Endothelial cell of umbilical vein (primary cell): ENCODE measurements around the gene CTIF. TPM values are rescaled to one million over a fixed set of nuclear protein-coding genes. Genes with fewer than 3 reads are reported as not detected.

Experiments used
- BruUV-seq: library from RNA; stranded (reverse); fragments of 400-500 nt; replicated peaks from 2 replicates; lab custom pipeline; 2021; lab: Mats Ljungman, UMichigan
- CTCF ChIA-PET: fragments of 300-600, 350-600 bp; sonication (Branson Sonifier 250); formaldehyde crosslinking; loops from one replicate; lab custom pipeline; 2021; ENCODE audit warnings: antibody characterized with exemption, inconsistent platforms; lab: Charles Lee
- POLR2A ChIA-PET: fragments of 300-600, 350-600 bp; sonication (Branson Sonifier 250); formaldehyde crosslinking; loops from one replicate; lab custom pipeline; 2021; ENCODE audit warnings: antibody characterized with exemption, inconsistent platforms; lab: Charles Lee
- DNase-seq: peaks from one replicate; pipeline ENCODE4 v3.0.0-alpha.2; 2011; ENCODE audit warnings: low read depth, low spot score
- FAIRE-seq: peaks from 2 replicates; lab custom pipeline; 2011; peaks lifted over from hg19 to GRCh38; lab: Jason Lieb, UNC
- H2AFZ ChIP-seq: 2 replicates; pipeline ENCODE4 v1.6.0; 2012; ENCODE audit warnings: low read depth, low read length, control low read depth, inconsistent platforms
- H3K27ac ChIP-seq: 2 replicates; pipeline ENCODE4 v1.5.1; 2011; ENCODE audit warnings: low read depth, mild to moderate bottlenecking, control low read depth, low read length, moderate library complexity; ENCODE audit not compliant: insufficient read depth
- H3K27me3 ChIP-seq, 2 experiments: 2 replicates each; pipeline versions ENCODE4 v1.6.0 to v1.6.1; 2011; ENCODE audit warnings: low read length in 2 of 2, mixed read lengths in 1 of 2; ENCODE audit not compliant: control insufficient read depth in 2 of 2, insufficient read depth in 2 of 2
- H3K36me3 ChIP-seq, 2 experiments: 2 replicates in 1 of 2; 3 replicates in 1 of 2; pipeline ENCODE4 v1.5.1; 2011; ENCODE audit warnings: low read length in 2 of 2, mild to moderate bottlenecking in 1 of 2, moderate library complexity in 1 of 2; ENCODE audit not compliant: control insufficient read depth in 2 of 2, insufficient read depth in 2 of 2; ENCODE audit errors: extremely low read depth in 1 of 2
- H3K4me1 ChIP-seq: 3 replicates; pipeline ENCODE4 v1.5.1; 2011; ENCODE audit warnings: mild to moderate bottlenecking, low read length; ENCODE audit not compliant: control insufficient read depth, insufficient read depth; ENCODE audit errors: extremely low read depth
- H3K4me2 ChIP-seq: 2 replicates; pipeline ENCODE4 v1.6.1; 2011; ENCODE audit warnings: low read length, control low read depth, mixed read lengths; ENCODE audit not compliant: insufficient read depth
- H3K4me3 ChIP-seq, 3 experiments: fragments of 200-600 bp in 1 of 3; sonication (generic), shearing (Covaris generic) in 1 of 3; replicated peaks in 1 of 3; 2 replicates each; pipeline ENCODE4 v1.5.1; 2011 to 2016; ENCODE audit warnings: control low read depth in 3 of 3, low read length in 3 of 3, mild to moderate bottlenecking in 2 of 3, inconsistent platforms in 1 of 3, low read depth in 1 of 3, moderate library complexity in 1 of 3; ENCODE audit not compliant: insufficient read depth in 1 of 3
- H3K79me2 ChIP-seq: 2 replicates; pipeline ENCODE4 v1.6.0; 2012; ENCODE audit warnings: low read length, inconsistent platforms; ENCODE audit not compliant: control insufficient read depth, insufficient read depth
- H3K9ac ChIP-seq: replicated peaks from 2 replicates; pipeline ENCODE3; 2011; ENCODE audit warnings: low read length, control low read depth; ENCODE audit not compliant: insufficient read depth; ENCODE audit errors: extremely low read depth
- H3K9me1 ChIP-seq: replicated peaks from 3 replicates; pipeline ENCODE4 v1.6.0; 2011; ENCODE audit warnings: mild to moderate bottlenecking, low read length; ENCODE audit not compliant: control insufficient read depth, insufficient read depth; ENCODE audit errors: extremely low read depth
- H3K9me3 ChIP-seq: replicated peaks from 2 replicates; pipeline ENCODE4 v1.5.1; 2012; ENCODE audit warnings: low read length, inconsistent platforms; ENCODE audit not compliant: control insufficient read depth, insufficient read depth
- H4K20me1 ChIP-seq: replicated peaks from 2 replicates; pipeline ENCODE3; 2011; ENCODE audit warnings: mild to moderate bottlenecking, low read length; ENCODE audit not compliant: control insufficient read depth, insufficient read depth; ENCODE audit errors: extremely low read depth
- CTCF ChIP-seq, 2 donors: IDR thresholded peaks; 1 replicate in 1 of 2; 2 replicates in 1 of 2; pipeline ENCODE4 v1.5.1; 2011; ENCODE audit warnings: low read length in 2 of 2, mild to moderate bottlenecking in 2 of 2, moderate library complexity in 2 of 2, control low read depth in 1 of 2, inconsistent platforms in 1 of 2, low read depth in 1 of 2; ENCODE audit not compliant: insufficient read depth in 1 of 2; ENCODE audit errors: extremely low read depth in 1 of 2
- EZH2 ChIP-seq: IDR thresholded peaks from 2 replicates; pipeline ENCODE4 v1.6.1; 2012; ENCODE audit warnings: borderline replicate concordance, low read depth, mild to moderate bottlenecking, moderate library complexity, low read length, inconsistent platforms; ENCODE audit not compliant: severe bottlenecking
- FOS ChIP-seq: IDR thresholded peaks from 2 replicates; pipeline ENCODE4 v1.6.1; 2011; ENCODE audit warnings: mild to moderate bottlenecking, low read length, moderate library complexity, borderline replicate concordance; ENCODE audit not compliant: insufficient read depth
- GATA2 ChIP-seq: IDR thresholded peaks from 2 replicates; pipeline ENCODE4 v1.7.0; 2011; ENCODE audit warnings: low read depth, mild to moderate bottlenecking, moderate library complexity, mixed read lengths, low read length; ENCODE audit not compliant: insufficient read length, insufficient read depth
- JUN ChIP-seq: IDR thresholded peaks from 2 replicates; pipeline ENCODE4 v1.6.1; 2011; ENCODE audit warnings: borderline replicate concordance, low read depth; ENCODE audit not compliant: insufficient read length, insufficient read depth
- MAX ChIP-seq: IDR thresholded peaks from 2 replicates; pipeline ENCODE4 v1.6.1; 2011; ENCODE audit not compliant: insufficient read depth, insufficient read length
- MYC ChIP-seq: IDR thresholded peaks from one replicate; pipeline ENCODE4 v1.6.1; 2011; ENCODE audit warnings: mild to moderate bottlenecking, low read depth, low read length
- POLR2A ChIP-seq: IDR thresholded peaks from 2 replicates; pipeline ENCODE4 v1.6.1; 2012; ENCODE audit warnings: low read depth, mild to moderate bottlenecking, control low read depth, low read length
- POLR2AphosphoS5 ChIP-seq: IDR thresholded peaks from 2 replicates; pipeline ENCODE4 v1.6.1; 2012; ENCODE audit warnings: low read depth, mild to moderate bottlenecking, control low read depth, low read length, moderate library complexity; ENCODE audit not compliant: insufficient read depth
- dilution Hi-C: fragments of 300-500 bp; cut with MboI; formaldehyde crosslinking; loops from one replicate; pipeline ENCODE4 v1.15.0; 2019; ENCODE audit warnings: low sequenced_read_pairs; ENCODE audit not compliant: extremely low pct_ligation_motif_present
- intact Hi-C: fragments of 100-400 bp; cut with micrococcal nuclease; formaldehyde crosslinking; loops from one replicate; pipeline ENCODE4 v1.10.0; 2022
- polyA plus RNA-seq, 4 experiments: library from polyadenylated mRNA; depleted of rRNA in 3 of 4; stranded (reverse) in 3 of 4; unstranded in 1 of 4; fragments of >200 nt; gene quantifications; 2 replicates each; pipeline versions ENCODE4 v1.2.1 to v1.2.3, GENCODE V29; 2011 to 2012; ENCODE audit warnings: missing spikeins in 1 of 4
- total RNA-seq: library from RNA; stranded (reverse); gene quantifications from 2 replicates; pipeline ENCODE4 v1.2.3, GENCODE V29; 2021

Gene CTIF
- total and polyA plus RNA-seq, 2 donors (not counting 3 experiments of a cell fraction or from before 2014, with no cell fraction given), result 20.9 to 57.7 TPM

GRCh38 chr18:48563027-48563426 is 24.2 kb downstream of the CTIF start:
- Histone ChIP-seq H3K27ac (peak overlapping the region; percentile 45), H3K4me3 (no peak overlapping the region), H3K4me1 (peaks cover 39% of the 10 kb centered on the region), H3K36me3 (peaks cover 0 to 3% of the 10 kb centered on the region in 2 experiments), H3K9me3 (no peaks in the 10 kb centered on the region), H3K79me2 (peaks cover 25% of the 10 kb centered on the region), H3K27me3 (no peaks in the 10 kb centered on the region), H3K9me1 (no peaks in the 10 kb centered on the region), H2AFZ (no peak overlapping the region), H3K4me2 (peak overlapping the region; percentile 50), H4K20me1 (no peaks in the 10 kb centered on the region), H3K9ac (no peak overlapping the region)
- dilution Hi-C loops (no loop called here), intact Hi-C loops (loop anchor here (1.0 to 2.0 kb wide), 3 partner anchors 18 to 86 kb away; no protein-coding TSS in a partner anchor)
- TF ChIP-seq EZH2 (no peak), POLR2A (no peak), POLR2AphosphoS5 (peak; percentile 49), FOS (peak; percentile 83), MYC (no peak), CTCF (IDR thresholded peaks at IDR 0.05; ENCODE audit: extremely low read depth in 1 of 2, insufficient read depth in 1 of 2, low read depth in 1 of 2, low read length in 2 of 2) (no peak), JUN (peak; percentile 89), GATA2 (peak; percentile 42), MAX (no peak)
- POLR2A ChIA-PET, result no interaction called here
- CTCF ChIA-PET, result interaction anchor here (1.0 to 1.2 kb wide), 2 partner anchors 17 to 101 kb away, joined by 3 to 5 read pairs; no protein-coding TSS in a partner anchor
- DNase-seq (peak; percentile 79), FAIRE-seq (peak; percentile 89)
- BruUV-seq, result no TSS peak
